Measurements from ENCODE around the gene DDB1.

DNA sequence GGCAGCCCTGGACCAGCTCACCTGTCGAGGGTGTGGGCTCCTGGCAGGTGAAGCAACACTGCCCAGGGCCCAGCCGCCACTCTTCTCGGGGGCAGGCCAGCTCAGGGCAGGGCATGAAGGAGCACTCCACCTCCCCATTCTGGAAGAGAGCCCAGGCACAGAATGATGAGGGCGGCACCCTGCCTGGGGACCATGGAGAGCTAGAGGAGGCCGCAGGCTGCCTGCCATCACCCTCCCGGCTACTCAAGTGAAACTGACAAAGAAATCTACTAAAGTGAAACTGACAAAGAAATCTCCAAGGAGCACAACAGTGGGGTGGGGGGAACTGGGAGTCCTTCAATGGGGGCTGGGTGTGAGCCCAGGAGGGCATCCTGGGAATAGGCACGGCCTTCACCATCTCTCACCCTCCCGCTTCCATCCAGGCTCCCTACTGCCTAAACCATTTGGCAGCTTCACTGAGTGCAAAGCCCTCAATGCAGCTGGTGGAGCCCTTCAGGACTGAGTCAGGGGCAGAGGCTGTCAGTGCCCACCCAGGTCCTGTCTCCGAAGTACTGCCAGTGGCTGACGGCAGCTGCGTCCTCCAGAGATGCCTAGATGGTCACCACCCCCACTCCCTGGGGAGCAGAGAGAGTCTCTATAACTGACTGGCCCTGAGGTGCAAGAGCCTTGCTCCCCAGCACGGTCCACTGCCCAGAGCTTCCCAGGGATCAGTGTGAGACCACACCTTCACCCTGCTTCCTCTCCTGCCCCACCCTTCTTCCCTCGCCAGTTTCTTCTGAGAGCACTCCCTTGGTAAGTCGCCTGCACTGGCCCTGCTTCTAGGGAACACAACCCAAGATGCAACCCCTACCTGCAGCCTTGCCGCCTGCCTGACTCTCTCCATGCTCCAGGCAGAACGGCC is 59.5 kb downstream of the DDB1 start:
- TF ChIP-seq POLR2A (IDR thresholded peaks at IDR 0.05) = no peak
- TF ChIP-seq, protein P1, sequence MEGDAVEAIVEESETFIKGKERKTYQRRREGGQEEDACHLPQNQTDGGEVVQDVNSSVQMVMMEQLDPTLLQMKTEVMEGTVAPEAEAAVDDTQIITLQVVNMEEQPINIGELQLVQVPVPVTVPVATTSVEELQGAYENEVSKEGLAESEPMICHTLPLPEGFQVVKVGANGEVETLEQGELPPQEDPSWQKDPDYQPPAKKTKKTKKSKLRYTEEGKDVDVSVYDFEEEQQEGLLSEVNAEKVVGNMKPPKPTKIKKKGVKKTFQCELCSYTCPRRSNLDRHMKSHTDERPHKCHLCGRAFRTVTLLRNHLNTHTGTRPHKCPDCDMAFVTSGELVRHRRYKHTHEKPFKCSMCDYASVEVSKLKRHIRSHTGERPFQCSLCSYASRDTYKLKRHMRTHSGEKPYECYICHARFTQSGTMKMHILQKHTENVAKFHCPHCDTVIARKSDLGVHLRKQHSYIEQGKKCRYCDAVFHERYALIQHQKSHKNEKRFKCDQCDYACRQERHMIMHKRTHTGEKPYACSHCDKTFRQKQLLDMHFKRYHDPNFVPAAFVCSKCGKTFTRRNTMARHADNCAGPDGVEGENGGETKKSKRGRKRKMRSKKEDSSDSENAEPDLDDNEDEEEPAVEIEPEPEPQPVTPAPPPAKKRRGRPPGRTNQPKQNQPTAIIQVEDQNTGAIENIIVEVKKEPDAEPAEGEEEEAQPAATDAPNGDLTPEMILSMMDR (IDR thresholded peaks at IDR 0.05) = no peak

All from adrenal gland (tissue), 5 donors.